CD4-positive, alpha-beta T cell treated with Interleukin-10 for 1 hour (primary cell): ENCODE results near the gene TNFRSF21.

ENCODE experiments used
- DNase-seq: peaks from one replicate; pipeline ENCODE4 v3.0.0-alpha.2; 2020

The TNFRSF21 gene

GRCh38 chr6:47203266-47203937, 106.3 kb downstream of the TNFRSF21 start:
- no peak for DNase-seq

GRCh38 chr6:47202644-47203205, 107.0 kb downstream of the TNFRSF21 start:
- DNase-seq = no peak

- DNase-seq = no peak
Measured at GRCh38 chr6:47200536-47201334, 109.0 kb downstream of the TNFRSF21 start.

GRCh38 chr6:47197682-47198640, 111.7 kb downstream of the TNFRSF21 start:
- DNase-seq = no peak

GRCh38 chr6:47196113-47196512, 113.6 kb downstream of the TNFRSF21 start:
- DNase-seq = no peak

GRCh38 chr6:47195011-47195650, 114.6 kb downstream of the TNFRSF21 start:
- no peak for DNase-seq

GRCh38 chr6:47188588-47189021, 121.1 kb downstream of the TNFRSF21 start:
- no peak for DNase-seq

GRCh38 chr6:47187893-47188587, 121.7 kb downstream of the TNFRSF21 start:
- no peak for DNase-seq

- no peak for DNase-seq
Measured at GRCh38 chr6:47187113-47187512, 122.6 kb downstream of the TNFRSF21 start.

- DNase-seq = no peak
Measured at GRCh38 chr6:47182291-47182957, 127.3 kb downstream of the TNFRSF21 start.

- no peak for DNase-seq
Measured at GRCh38 chr6:47181681-47182080, 128.0 kb downstream of the TNFRSF21 start.
